ENCODE data around the gene TDRD10. TPM values are rescaled to one million over a fixed set of nuclear protein-coding genes. Genes with fewer than 3 reads are reported as not detected.
"Not testable (repeated sequence)": the region's sequence is repeated elsewhere in the genome, so short reads cannot be mapped to it uniquely, and the experiment has no call there.

TDRD10 gene
- total RNA-seq, 4 donors from 2014 or later = 0.57 to 1.5 (median 0.83) TPM; not detected in 1

DNA sequence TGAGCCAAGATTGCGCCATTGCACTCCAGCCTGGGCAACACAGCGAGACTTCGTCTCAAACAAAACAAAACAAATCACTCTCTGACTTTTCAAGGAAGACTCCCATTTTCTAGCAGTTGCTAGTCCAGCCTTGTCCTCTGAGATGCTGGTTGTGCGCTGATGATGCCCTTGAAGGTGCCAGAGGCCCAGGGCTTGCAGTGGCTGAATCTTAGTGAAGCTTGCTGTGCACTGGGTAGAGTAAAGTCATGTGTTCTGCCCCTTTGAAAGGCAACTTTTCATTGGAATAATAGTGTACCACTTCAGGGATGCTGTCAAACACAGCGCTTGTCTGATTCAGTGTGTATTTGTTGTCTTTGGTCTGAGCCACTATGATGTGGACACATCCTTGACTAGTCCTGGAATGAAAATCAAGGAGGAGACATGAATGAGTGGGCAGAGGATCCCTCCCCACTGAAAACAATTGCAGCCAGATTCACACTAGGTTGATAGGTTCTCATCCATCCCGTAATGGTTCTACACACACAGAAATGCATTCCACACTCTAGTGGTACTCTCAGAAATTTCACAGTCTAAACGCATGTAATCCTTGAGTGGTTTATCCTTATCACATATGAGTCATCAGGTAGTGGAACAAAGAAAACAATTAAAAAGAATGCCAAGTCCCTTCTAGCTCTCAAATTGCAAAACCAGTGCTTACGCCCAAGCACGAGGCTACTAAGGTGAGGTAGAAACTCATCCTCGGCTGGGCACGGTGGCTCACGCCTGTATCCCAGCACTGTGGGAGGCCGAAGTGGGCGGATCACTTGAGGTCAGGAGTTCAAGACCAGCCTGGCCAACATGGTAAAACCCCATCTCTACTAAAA lies 17.8 kb upstream of the TDRD10 start:
- TF ChIP-seq CTCF (IDR thresholded peaks at IDR 0.05) (no peak), POLR2A (IDR thresholded peaks at IDR 0.05) (no peak)
- intact Hi-C loops (cut with DNase I; ENCODE audit: low total_unique reads) = no loop called here
- peak in 1 of 2 donors; percentile 64 for DNase-seq (ENCODE audit: low spot score in 2 of 2)
- H3K4me3 ChIP-seq (ENCODE audit: low read depth, poor library complexity, severe bottlenecking) = no peak overlapping the region
- 60 to 61% methylated on average over 14 of the region's 14 CpGs for WGBS, 2 donors

- H3K4me3 ChIP-seq (ENCODE audit: low read depth, poor library complexity, severe bottlenecking) = no peak overlapping the region
- no peak for TF ChIP-seq CTCF (IDR thresholded peaks at IDR 0.05)
- no peak for TF ChIP-seq POLR2A (IDR thresholded peaks at IDR 0.05)
- intact Hi-C loops (cut with DNase I; ENCODE audit: low total_unique reads) = no loop called here
- WGBS, 2 donors = 67 to 69% methylated on average over 5 of the region's 5 CpGs
- DNase-seq (ENCODE audit: low spot score in 2 of 2) = peak; percentile 46 to 86
These were observed 16.9 kb upstream of the TDRD10 start for GRCh38 chr1:154485106-154485505.

GRCh38 chr1:154485910-154486496 lies 16.0 kb upstream of the TDRD10 start:
- H3K4me3 ChIP-seq (ENCODE audit: low read depth, poor library complexity, severe bottlenecking) = no peak overlapping the region
- DNase-seq (ENCODE audit: low spot score in 2 of 2) = peak in 1 of 2 donors; percentile 34
- TF ChIP-seq POLR2A (IDR thresholded peaks at IDR 0.05) = no peak
- TF ChIP-seq CTCF (IDR thresholded peaks at IDR 0.05) = no peak
- intact Hi-C loops (cut with DNase I; ENCODE audit: low total_unique reads) = no loop called here
- 37 to 44% methylated on average over 7 of the region's 7 CpGs for WGBS, 2 donors

- DNase-seq (ENCODE audit: low spot score in 2 of 2) = peak in 1 of 2 donors; percentile 29
- intact Hi-C loops (cut with DNase I; ENCODE audit: low total_unique reads); H3K4me3 ChIP-seq (ENCODE audit: low read depth, poor library complexity, severe bottlenecking): not testable (repeated sequence)
- WGBS, 2 donors = 76 to 79% methylated on average over 5 of the region's 5 CpGs
These were observed 15.3 kb upstream of the TDRD10 start for GRCh38 chr1:154486756-154487155.

DNA sequence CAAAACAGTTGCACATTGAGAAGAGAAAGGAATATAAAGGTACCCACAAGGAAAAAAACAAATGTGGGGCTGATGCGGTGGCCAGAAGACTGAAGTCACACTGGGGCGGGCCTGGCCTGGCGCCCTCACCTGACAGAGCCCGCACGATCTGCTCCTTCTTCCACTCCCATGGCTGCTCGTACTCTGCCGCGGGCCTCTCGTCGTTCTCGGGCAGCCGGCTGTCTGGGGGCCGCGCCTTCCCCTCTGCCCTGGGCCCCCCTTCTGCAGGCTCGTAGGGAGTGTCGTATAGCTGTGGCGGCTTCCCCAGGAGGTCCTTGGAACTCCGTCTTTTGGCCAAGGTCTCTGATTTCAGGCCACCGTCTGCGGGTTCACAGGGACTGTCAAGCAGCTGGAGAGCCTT lies 13.1 kb upstream of the TDRD10 start:
- WGBS, 2 donors = 64 to 78% methylated on average over 17 to 20 of the region's 20 CpGs

More for the DNA sequence above, 13.1 kb upstream of the TDRD10 start:
- intact Hi-C loops (cut with DNase I; ENCODE audit: low total_unique reads) = no loop called here
- H3K4me3 ChIP-seq (ENCODE audit: low read depth, poor library complexity, severe bottlenecking) = no peak overlapping the region
- peak in 1 of 2 donors; percentile 61 for DNase-seq (ENCODE audit: low spot score in 2 of 2)
- TF ChIP-seq POLR2A (IDR thresholded peaks at IDR 0.05) (no peak), CTCF (IDR thresholded peaks at IDR 0.05) (no peak)

All from lower leg skin (tissue), 4 donors.